Stimulated activated CD4-positive, alpha-beta T cell treated with anti-CD3 and anti-CD28 coated beads, Interleukin-1b, Interleukin-23, amount 100 ng/mL, for 48 hours (primary cell): ENCODE results near the gene LRMDA.

Experiments
- DNase-seq: peaks from one replicate; pipeline ENCODE4 v3.0.0-alpha.2; 2020

The LRMDA gene

DNA sequence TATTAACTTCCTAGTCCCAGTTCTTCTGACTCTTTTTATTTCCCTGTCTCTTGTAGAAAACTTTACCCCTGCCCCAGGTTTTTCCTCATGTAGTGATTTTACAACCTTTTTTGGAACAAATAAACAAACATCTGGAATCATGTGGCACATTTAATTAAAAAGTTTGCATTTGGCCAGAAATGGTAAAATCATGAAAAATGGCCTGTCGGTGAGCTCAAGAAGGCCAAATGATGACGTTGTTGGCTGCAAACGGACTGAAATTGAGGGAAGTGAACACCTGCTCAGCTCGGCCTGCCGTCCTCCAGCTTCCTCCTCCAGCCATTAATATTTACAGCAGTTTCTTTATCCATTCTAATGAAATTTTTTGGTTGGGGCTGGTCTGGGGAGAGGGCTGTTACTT is 902.8 kb downstream of the LRMDA start:
- no peak for DNase-seq

DNA sequence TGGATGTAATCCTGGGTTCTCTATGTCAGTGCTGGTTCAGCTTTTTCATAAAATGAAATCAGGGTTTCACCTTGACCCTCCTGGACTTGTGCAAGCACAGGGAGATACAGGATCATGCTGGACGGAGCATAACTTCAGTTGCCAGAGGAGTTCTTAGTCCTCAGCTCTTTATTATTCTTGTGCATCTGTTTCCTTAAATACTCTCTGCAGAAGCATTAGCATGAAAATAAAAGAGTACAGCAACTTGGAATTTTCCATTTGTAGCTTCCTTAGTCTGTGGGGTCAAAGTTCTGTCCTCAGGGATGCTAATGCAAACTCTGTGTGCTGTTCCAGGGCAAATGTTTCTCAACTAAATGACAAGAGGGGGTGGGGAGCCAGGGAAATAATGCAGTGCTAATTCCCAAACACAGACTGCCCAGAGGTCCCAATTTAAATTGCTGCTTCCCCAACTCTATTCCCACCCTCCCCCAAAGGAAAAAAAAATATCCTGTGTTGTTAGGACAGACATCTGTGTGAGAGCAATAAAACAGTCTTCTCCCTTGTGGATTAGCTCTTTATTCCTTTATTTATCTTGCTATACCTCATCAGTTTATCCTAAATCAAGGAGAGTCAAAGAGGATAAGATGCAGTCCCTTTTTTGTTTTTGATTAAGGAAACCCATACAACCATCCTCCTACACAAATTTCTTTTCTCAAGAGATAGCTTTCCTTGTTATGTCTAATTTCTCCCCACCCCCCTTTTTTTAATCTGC is 905.0 kb downstream of the LRMDA start:
- DNase-seq = no peak

- no peak for DNase-seq
Measured at GRCh38 chr10:76337641-76338040, 906.2 kb downstream of the LRMDA start.

GRCh38 chr10:76338187-76338586 is 906.8 kb downstream of the LRMDA start:
- DNase-seq = no peak

GRCh38 chr10:76341740-76342139 is 910.3 kb downstream of the LRMDA start:
- no peak for DNase-seq

GRCh38 chr10:76342996-76343395 is 911.6 kb downstream of the LRMDA start:
- DNase-seq = no peak

GRCh38 chr10:76347832-76348231 is 916.4 kb downstream of the LRMDA start:
- DNase-seq = no peak

- DNase-seq = no peak
Measured at GRCh38 chr10:76350583-76350982, 919.2 kb downstream of the LRMDA start.

DNA sequence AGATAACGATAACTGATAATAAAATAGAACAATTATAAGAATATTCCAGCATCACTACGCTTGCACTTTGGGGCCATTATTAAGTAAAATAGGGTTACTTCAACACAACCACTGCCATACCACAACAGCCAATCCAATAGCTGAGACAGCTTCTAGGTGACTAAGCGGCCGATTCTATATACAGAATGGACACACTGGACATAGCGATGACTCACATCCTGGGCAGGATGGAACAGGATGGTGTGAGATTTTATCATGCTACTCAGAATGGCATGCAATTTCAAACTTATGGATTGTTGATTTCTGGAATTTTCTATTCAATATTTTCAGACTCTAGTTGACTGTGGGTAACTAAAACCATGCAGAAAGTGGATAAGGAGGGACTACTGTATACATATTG is 920.9 kb downstream of the LRMDA start:
- DNase-seq = no peak

DNA sequence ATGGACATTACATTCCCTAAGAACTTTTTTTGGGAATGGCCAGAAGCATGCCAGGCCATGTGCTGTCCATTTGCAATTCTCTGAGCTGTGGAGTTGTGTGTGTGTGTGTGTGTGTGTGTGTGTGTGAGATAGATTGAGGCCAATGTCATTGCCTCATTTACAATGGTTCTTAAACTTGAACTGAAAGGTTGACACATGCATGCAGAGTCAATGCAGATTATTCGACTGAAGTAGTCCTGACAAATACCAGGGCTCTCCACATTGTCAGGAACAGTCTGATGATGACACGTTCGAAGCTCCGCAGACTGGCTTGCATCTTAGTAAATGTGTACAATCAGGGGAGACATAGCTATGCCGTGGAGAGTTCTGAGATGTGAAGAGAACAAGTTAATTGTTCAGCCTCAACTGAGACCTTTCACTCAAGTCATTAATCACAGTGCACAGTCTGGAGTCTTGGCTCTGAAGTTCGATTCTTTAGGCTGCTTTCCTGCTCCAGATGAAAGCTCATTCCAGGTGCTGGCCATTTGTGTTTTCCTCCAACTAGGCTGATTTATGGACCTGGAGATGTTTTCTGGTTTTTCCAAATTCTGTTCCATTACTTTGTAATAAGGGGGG is 921.9 kb downstream of the LRMDA start:
- no peak for DNase-seq

DNA sequence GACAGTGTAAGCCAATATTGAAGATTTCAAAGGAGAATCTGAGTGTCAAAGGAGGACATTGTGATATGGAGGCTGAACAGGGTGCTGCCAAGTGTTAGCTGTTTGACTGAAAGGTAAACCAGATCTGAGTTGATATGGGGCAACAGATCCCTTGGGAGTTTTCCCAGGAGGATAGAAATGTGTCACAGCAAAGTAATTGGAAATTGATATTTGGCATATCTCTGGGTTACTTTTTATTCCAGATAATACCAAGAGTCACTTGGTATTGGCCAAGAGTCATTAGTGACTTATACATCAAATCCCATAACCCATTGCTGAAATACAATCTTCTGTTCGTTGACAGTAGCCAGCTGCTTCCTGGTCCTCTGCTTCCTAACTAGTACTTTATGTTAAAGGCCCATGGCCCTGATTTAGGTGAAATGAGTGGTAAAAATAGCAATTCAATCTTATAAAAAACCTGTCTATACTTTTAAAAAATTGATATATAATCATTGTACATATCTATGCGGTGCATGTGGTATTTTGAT is 922.9 kb downstream of the LRMDA start:
- DNase-seq = no peak

DNA sequence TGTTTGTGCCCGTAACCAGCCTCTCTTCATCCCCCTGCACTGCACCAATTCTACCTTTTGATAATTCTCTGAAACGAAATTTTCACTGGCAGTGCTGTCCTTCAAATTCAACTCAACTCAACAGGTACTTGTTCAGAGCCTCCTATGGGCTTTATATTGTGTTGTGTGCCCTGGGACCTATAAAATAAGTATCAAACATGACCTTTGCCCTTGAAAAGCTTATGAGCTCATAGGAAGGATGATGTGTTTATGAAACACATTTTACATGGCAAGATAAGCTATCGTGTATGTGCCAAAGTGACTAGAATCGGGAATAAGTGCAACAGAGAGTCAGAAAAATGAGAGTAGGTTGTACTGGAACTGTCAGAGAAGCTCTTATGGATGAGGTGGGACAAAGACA is 923.5 kb downstream of the LRMDA start:
- no peak for DNase-seq

DNA sequence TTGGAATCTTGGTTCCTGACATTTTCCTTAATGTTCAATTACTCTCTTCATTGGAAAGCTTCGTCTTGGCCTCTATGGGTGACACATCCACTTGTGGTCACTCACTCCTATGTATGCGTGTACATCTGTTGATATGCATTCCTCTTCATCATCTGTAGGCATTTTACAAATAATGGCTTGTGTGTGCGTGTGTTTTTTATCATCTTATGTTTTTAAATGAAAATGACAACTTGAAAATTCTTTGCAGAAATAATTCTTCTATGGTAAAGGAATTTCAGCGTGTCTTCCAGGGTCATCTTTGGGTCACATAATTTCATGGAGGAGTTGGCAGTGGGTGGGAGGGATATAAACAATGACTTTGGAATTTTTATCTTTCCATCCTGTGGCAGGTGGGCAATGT is 925.1 kb downstream of the LRMDA start:
- no peak for DNase-seq

GRCh38 chr10:76357726-76358415 is 926.4 kb downstream of the LRMDA start:
- no peak for DNase-seq

- DNase-seq = no peak
Measured at GRCh38 chr10:76358743-76359395, 927.4 kb downstream of the LRMDA start.

DNA sequence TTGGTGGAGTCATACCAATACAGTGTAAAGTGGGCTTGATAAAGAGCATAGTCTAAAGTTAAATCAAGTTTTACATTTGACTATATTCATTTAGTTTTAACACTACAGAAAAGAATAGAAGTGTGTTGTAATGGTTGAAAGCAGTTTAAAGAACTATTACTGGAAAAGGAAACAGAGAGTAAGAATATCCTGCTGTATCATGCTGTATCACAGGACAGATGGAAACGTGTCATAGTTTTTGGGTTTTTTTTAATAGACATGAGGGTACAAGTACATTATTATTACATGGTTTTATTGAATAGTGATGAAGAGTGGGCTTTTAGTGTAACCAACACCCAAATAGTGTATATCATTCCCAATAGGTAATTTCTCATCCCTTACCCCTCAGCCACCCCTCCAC is 944.3 kb downstream of the LRMDA start:
- DNase-seq = no peak

- no peak for DNase-seq
Measured at GRCh38 chr10:76382381-76382851, 951.0 kb downstream of the LRMDA start.

GRCh38 chr10:76388321-76389023 is 957.0 kb downstream of the LRMDA start:
- DNase-seq = no peak

DNA sequence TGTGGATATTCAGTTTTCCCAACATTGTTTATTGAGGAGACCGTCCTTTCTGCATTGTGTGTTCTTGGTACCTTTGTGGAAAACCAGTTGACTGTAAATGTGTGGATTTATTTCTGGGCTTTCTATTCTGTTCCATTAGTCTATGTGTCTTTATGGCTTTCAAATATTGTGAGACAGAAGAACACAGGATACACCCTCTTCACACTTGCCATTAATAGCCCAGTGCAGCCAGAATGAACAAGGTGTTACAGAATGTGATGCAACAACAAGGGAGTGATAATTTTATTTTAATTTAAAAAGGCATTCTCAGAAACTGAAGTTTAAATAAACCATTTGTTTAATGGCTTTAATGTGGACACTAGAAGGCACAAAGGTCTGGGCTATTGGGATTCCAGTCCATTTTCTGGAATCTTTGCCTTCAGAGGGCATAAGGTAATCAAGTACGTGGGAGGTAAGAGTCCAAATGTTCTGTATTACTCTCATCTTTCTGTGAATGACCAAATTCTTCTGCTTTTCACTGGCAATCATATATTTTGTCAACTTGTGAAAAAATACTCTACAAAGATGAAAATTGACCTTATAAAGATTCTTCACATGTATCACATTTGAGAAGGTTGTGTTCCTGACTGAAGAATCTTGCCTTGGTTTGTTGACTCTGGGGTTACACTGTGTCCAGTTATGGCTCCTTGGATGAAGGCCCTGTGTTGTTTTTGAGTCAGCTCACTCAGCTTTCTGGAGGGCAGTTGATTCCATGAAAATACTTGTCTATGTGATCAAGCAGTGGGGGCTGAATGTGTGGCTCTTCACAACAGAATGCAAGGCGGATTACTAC is 962.7 kb downstream of the LRMDA start:
- no peak for DNase-seq

- no peak for DNase-seq
Measured at GRCh38 chr10:76394707-76395042, 963.3 kb downstream of the LRMDA start.

DNA sequence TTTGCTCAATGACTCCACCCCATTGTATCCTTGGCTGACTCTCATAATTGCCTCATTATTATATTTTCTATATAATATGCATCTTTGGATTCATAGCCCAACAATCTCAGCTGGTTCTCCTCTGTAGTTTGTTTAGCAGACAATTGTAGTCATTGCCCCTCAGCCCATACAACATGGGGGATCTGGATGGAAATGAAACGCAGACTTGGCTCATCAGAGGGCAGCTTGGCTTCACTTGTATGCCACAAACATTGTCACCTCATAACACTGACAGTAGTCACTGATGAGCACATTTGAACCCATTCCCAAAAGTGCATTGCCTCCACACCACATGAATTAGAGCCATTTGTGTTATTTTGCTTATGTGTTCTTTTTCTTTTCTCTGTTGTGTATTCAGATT is 963.8 kb downstream of the LRMDA start:
- DNase-seq = no peak

GRCh38 chr10:76396134-76396533 is 964.7 kb downstream of the LRMDA start:
- no peak for DNase-seq
